ENCODE measurements around the gene PSMB8. TPM values are rescaled to one million over a fixed set of nuclear protein-coding genes. Genes with fewer than 3 reads are reported as not detected.

PSMB8 gene
- total RNA-seq, 1 experiment from 2014 or later = 13.8 TPM

GRCh38 chr6:32853541-32854375 lies 9.9 kb upstream of the PSMB8 start, which contains the start of the genes PSMB9 and TAP1:
PSMB9 (plus strand) TSS chr6:32854192; CDS start chr6:32854230, 38 bp downstream.
TAP1 (minus strand) TSS chr6:32853704; CDS start chr6:32853636, 68 bp downstream.
- Mint-ChIP-seq H3K4me3 (peak within 1 kb of the TSS; percentile 88), H3K36me3 (peaks cover 9% of the 10 kb centered on the region), H3K9me3 (no peaks in the 10 kb centered on the region), H3K4me1 (peaks cover 14% of the 10 kb centered on the region), H3K27ac (peak within 1 kb of the TSS; percentile 90), H3K27me3 (ENCODE audit: low read depth) (peaks cover 91% of the 10 kb centered on the region)
- ChIA-PET CTCF (interaction anchor here (0.7 to 9.4 kb wide), 22 partner anchors 9 to 319 kb away, joined by 3 to 291 read pairs (median 4); partner anchors contain the start of genes HLA-DMA, PSMB8 and TAP2), POLR2A (interaction anchor here (1.1 to 3.6 kb wide), 6 partner anchors 9 to 723 kb away, joined by 3 to 28 read pairs (median 6); partner anchors contain the start of genes FKBPL, PSMB8 and TAP2)
- DNase-seq (ENCODE audit: low spot score) (peak; percentile 94), ATAC-seq (peak; percentile 91)
- TF ChIP-seq ZNF396 (CRISPR knock-in tag; IDR thresholded peaks at IDR 0.05; ENCODE audit: borderline replicate concordance) (no peak), E2F1 (CRISPR knock-in tag; IDR thresholded peaks at IDR 0.05) (0 out of 2 replicates have a peak, but pooled peaks have one; percentile 52), JAZF1 (CRISPR knock-in tag; IDR thresholded peaks at IDR 0.05) (no peak), SP1 (CRISPR knock-in tag; conservative IDR thresholded peaks at IDR 0.05) (peak; percentile 88), ATF1 (CRISPR knock-in tag; IDR thresholded peaks at IDR 0.05) (no peak), CREM (CRISPR knock-in tag; IDR thresholded peaks at IDR 0.05) (peak; percentile 55; the same call in 1 of the 2 replicates), NFYB (CRISPR knock-in tag; conservative IDR thresholded peaks at IDR 0.05; ENCODE audit: low read depth) (no peak), ZNF219 (CRISPR knock-in tag; IDR thresholded peaks at IDR 0.05; ENCODE audit: borderline replicate concordance) (no peak), EMX1 (CRISPR knock-in tag; IDR thresholded peaks at IDR 0.05) (no peak), CBFB (CRISPR knock-in tag; IDR thresholded peaks at IDR 0.05; ENCODE audit: low read depth) (no peak), USF1 (CRISPR knock-in tag; IDR thresholded peaks at IDR 0.05) (no peak), ZNF425 (CRISPR knock-in tag; conservative IDR thresholded peaks at IDR 0.05) (no peak)
- TF ChIP-seq, protein P1, sequence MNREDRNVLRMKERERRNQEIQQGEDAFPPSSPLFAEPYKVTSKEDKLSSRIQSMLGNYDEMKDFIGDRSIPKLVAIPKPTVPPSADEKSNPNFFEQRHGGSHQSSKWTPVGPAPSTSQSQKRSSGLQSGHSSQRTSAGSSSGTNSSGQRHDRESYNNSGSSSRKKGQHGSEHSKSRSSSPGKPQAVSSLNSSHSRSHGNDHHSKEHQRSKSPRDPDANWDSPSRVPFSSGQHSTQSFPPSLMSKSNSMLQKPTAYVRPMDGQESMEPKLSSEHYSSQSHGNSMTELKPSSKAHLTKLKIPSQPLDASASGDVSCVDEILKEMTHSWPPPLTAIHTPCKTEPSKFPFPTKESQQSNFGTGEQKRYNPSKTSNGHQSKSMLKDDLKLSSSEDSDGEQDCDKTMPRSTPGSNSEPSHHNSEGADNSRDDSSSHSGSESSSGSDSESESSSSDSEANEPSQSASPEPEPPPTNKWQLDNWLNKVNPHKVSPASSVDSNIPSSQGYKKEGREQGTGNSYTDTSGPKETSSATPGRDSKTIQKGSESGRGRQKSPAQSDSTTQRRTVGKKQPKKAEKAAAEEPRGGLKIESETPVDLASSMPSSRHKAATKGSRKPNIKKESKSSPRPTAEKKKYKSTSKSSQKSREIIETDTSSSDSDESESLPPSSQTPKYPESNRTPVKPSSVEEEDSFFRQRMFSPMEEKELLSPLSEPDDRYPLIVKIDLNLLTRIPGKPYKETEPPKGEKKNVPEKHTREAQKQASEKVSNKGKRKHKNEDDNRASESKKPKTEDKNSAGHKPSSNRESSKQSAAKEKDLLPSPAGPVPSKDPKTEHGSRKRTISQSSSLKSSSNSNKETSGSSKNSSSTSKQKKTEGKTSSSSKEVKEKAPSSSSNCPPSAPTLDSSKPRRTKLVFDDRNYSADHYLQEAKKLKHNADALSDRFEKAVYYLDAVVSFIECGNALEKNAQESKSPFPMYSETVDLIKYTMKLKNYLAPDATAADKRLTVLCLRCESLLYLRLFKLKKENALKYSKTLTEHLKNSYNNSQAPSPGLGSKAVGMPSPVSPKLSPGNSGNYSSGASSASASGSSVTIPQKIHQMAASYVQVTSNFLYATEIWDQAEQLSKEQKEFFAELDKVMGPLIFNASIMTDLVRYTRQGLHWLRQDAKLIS (CRISPR knock-in tag; IDR thresholded peaks at IDR 0.05; ENCODE audit: borderline replicate concordance) = no peak
- TF ChIP-seq, protein P2, sequence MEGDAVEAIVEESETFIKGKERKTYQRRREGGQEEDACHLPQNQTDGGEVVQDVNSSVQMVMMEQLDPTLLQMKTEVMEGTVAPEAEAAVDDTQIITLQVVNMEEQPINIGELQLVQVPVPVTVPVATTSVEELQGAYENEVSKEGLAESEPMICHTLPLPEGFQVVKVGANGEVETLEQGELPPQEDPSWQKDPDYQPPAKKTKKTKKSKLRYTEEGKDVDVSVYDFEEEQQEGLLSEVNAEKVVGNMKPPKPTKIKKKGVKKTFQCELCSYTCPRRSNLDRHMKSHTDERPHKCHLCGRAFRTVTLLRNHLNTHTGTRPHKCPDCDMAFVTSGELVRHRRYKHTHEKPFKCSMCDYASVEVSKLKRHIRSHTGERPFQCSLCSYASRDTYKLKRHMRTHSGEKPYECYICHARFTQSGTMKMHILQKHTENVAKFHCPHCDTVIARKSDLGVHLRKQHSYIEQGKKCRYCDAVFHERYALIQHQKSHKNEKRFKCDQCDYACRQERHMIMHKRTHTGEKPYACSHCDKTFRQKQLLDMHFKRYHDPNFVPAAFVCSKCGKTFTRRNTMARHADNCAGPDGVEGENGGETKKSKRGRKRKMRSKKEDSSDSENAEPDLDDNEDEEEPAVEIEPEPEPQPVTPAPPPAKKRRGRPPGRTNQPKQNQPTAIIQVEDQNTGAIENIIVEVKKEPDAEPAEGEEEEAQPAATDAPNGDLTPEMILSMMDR (IDR thresholded peaks at IDR 0.05) = 0 out of 2 replicates have a peak, but pooled peaks have one; percentile 31
- TF ChIP-seq, protein P3, sequence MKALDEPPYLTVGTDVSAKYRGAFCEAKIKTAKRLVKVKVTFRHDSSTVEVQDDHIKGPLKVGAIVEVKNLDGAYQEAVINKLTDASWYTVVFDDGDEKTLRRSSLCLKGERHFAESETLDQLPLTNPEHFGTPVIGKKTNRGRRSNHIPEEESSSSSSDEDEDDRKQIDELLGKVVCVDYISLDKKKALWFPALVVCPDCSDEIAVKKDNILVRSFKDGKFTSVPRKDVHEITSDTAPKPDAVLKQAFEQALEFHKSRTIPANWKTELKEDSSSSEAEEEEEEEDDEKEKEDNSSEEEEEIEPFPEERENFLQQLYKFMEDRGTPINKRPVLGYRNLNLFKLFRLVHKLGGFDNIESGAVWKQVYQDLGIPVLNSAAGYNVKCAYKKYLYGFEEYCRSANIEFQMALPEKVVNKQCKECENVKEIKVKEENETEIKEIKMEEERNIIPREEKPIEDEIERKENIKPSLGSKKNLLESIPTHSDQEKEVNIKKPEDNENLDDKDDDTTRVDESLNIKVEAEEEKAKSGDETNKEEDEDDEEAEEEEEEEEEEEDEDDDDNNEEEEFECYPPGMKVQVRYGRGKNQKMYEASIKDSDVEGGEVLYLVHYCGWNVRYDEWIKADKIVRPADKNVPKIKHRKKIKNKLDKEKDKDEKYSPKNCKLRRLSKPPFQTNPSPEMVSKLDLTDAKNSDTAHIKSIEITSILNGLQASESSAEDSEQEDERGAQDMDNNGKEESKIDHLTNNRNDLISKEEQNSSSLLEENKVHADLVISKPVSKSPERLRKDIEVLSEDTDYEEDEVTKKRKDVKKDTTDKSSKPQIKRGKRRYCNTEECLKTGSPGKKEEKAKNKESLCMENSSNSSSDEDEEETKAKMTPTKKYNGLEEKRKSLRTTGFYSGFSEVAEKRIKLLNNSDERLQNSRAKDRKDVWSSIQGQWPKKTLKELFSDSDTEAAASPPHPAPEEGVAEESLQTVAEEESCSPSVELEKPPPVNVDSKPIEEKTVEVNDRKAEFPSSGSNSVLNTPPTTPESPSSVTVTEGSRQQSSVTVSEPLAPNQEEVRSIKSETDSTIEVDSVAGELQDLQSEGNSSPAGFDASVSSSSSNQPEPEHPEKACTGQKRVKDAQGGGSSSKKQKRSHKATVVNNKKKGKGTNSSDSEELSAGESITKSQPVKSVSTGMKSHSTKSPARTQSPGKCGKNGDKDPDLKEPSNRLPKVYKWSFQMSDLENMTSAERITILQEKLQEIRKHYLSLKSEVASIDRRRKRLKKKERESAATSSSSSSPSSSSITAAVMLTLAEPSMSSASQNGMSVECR (CRISPR knock-in tag; IDR thresholded peaks at IDR 0.05; ENCODE audit: borderline replicate concordance) = peak; percentile 35; the same call in 1 of the 2 replicates
- TF ChIP-seq, protein P4, sequence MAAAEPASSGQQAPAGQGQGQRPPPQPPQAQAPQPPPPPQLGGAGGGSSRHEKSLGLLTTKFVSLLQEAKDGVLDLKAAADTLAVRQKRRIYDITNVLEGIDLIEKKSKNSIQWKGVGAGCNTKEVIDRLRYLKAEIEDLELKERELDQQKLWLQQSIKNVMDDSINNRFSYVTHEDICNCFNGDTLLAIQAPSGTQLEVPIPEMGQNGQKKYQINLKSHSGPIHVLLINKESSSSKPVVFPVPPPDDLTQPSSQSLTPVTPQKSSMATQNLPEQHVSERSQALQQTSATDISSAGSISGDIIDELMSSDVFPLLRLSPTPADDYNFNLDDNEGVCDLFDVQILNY (CRISPR knock-in tag; IDR thresholded peaks at IDR 0.05) = peak; percentile 72; the same call in 1 of the 2 replicates
- TF ChIP-seq, protein P5, sequence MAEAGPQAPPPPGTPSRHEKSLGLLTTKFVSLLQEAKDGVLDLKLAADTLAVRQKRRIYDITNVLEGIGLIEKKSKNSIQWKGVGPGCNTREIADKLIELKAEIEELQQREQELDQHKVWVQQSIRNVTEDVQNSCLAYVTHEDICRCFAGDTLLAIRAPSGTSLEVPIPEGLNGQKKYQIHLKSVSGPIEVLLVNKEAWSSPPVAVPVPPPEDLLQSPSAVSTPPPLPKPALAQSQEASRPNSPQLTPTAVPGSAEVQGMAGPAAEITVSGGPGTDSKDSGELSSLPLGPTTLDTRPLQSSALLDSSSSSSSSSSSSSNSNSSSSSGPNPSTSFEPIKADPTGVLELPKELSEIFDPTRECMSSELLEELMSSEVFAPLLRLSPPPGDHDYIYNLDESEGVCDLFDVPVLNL (CRISPR knock-in tag; IDR thresholded peaks at IDR 0.05; ENCODE audit: borderline replicate concordance, low read depth) = no peak
